HepG2 (cell line): Measurements from ENCODE around the gene FOXK2. TPM values are rescaled to one million over a fixed set of nuclear protein-coding genes. Genes with fewer than 3 reads are reported as not detected.
A peak's percentile ranks its signal among the peaks of the same experiment; 100 is the strongest.

Experiments used
- ATRX ChIP-seq: sonication (generic); formaldehyde crosslinking; IDR thresholded peaks from 2 replicates; pipeline ENCODE4 v1.4.0; 2020; ENCODE audit warnings: missing genetic modification reagents, borderline replicate concordance
- CEBPB ChIP-seq: IDR thresholded peaks from 2 replicates; pipeline ENCODE4 v1.6.1; 2011; ENCODE audit warnings: low read depth, low read length, improper control_type of control experiment, borderline replicate concordance
- CREB3 ChIP-seq: sonication (generic); formaldehyde crosslinking; IDR thresholded peaks from 2 replicates; pipeline ENCODE4 v1.5.0; 2020; ENCODE audit warnings: missing genetic modification reagents
- E2F2 ChIP-seq: sonication (generic); formaldehyde crosslinking; IDR thresholded peaks from 2 replicates; pipeline ENCODE4 v1.4.0; 2020; ENCODE audit warnings: missing genetic modification reagents, borderline replicate concordance
- FIP1L1 ChIP-seq: fragments of 200-400 bp; formaldehyde crosslinking; IDR thresholded peaks from 2 replicates; pipeline ENCODE4 v1.6.1; 2018; ENCODE audit warnings: low read depth, mild to moderate bottlenecking, low read length, moderate library complexity, borderline replicate concordance; ENCODE audit not compliant: insufficient read depth
- MEIS2 ChIP-seq: sonication (generic); formaldehyde crosslinking; IDR thresholded peaks from 2 replicates; pipeline ENCODE4 v1.9.0; 2021; ENCODE audit warnings: mild to moderate bottlenecking, missing genetic modification reagents
- RFXAP ChIP-seq: sonication (generic); formaldehyde crosslinking; IDR thresholded peaks from 2 replicates; pipeline ENCODE4 v1.4.0; 2020; ENCODE audit warnings: missing genetic modification reagents, borderline replicate concordance
- SIN3A ChIP-seq: IDR thresholded peaks from 2 replicates; pipeline ENCODE4 v1.6.1; 2011; ENCODE audit warnings: low read depth, mild to moderate bottlenecking, control low read depth, low read length, borderline replicate concordance
- SMAD1 ChIP-seq: sonication (generic); formaldehyde crosslinking; IDR thresholded peaks from 2 replicates; pipeline ENCODE4 v1.4.0; 2020; ENCODE audit warnings: missing genetic modification reagents, low read depth, mild to moderate bottlenecking, borderline replicate concordance
- USF2 ChIP-seq, 2 experiments: sonication (generic) in 1 of 2; formaldehyde crosslinking in 1 of 2; IDR thresholded peaks; 2 replicates each; pipeline versions ENCODE4 v1.5.1 to v1.6.1; 2011 to 2020; ENCODE audit warnings: borderline replicate concordance in 1 of 2, low read depth in 1 of 2, low read length in 1 of 2, mild to moderate bottlenecking in 1 of 2, missing genetic modification reagents in 1 of 2, moderate library complexity in 1 of 2
- ZBTB49 ChIP-seq: sonication (generic); formaldehyde crosslinking; IDR thresholded peaks from 2 replicates; pipeline ENCODE4 v1.4.0; 2020; ENCODE audit warnings: missing genetic modification reagents, borderline replicate concordance
- ZFP91 ChIP-seq: sonication (generic); formaldehyde crosslinking; IDR thresholded peaks from 2 replicates; pipeline ENCODE4 v1.9.0; 2022; ENCODE audit warnings: missing genetic modification reagents, mild to moderate bottlenecking, borderline replicate concordance
- ZFY ChIP-seq: sonication (generic); formaldehyde crosslinking; IDR thresholded peaks from 2 replicates; pipeline ENCODE4 v1.4.0; 2020; ENCODE audit warnings: missing genetic modification reagents
- ZNF205 ChIP-seq: IDR thresholded peaks from 2 replicates; pipeline ENCODE4 v1.6.1; 2018; ENCODE audit warnings: missing biosample characterization, missing genetic modification reagents
- ZNF235 ChIP-seq: sonication (generic); formaldehyde crosslinking; IDR thresholded peaks from 2 replicates; pipeline ENCODE4 v1.8.1; 2023; ENCODE audit warnings: mild to moderate bottlenecking, missing genetic modification reagents, borderline replicate concordance
- ZNF576 ChIP-seq: sonication (generic); formaldehyde crosslinking; IDR thresholded peaks from 2 replicates; pipeline ENCODE4 v1.4.0; 2020; ENCODE audit warnings: mild to moderate bottlenecking, missing genetic modification reagents
- ZNF605 ChIP-seq: sonication (generic); formaldehyde crosslinking; IDR thresholded peaks from 2 replicates; pipeline ENCODE4 v1.8.0; 2022; ENCODE audit warnings: mild to moderate bottlenecking, missing genetic modification reagents
- polyA plus RNA-seq, 8 experiments: library from polyadenylated mRNA; depleted of rRNA in 3 of 8; stranded (reverse) in 7 of 8; unstranded in 1 of 8; fragments of >200 nt; fragmentation: Illumina TruSeq in 4 of 8; extraction: Trizol in 4 of 8; gene quantifications; 2 replicates each; pipeline versions ENCODE4 v1.2.1 to v1.2.3, GENCODE V29; 2011 to 2016; ENCODE audit warnings: low read depth in 4 of 8, missing spikeins in 1 of 8, mixed read lengths in 1 of 8; ENCODE audit not compliant: insufficient read depth in 1 of 8
- total RNA-seq, 5 experiments: library from RNA; depleted of rRNA; stranded (reverse); fragments of >200 nt; fragmentation: Illumina TruSeq; extraction: Trizol; gene quantifications; 2 replicates each; pipeline ENCODE4 v1.2.3, GENCODE V29; 2016; ENCODE audit warnings: low read depth in 1 of 5

The FOXK2 gene
- total and polyA plus RNA-seq, 2 of the 13 experiments (the other 11 are each of a cell fraction or from before 2014, with no cell fraction given): 67.1 to 67.2 TPM

GRCh38 chr17:82518826-82519810 lies at the start of gene FOXK2 (continued):
- TF ChIP-seq USF2 (IDR thresholded peaks at IDR 0.05; ENCODE audit: low read depth, low read length) (no peak), USF2 (CRISPR knock-in tag; IDR thresholded peaks at IDR 0.05; ENCODE audit: borderline replicate concordance) (no peak), CEBPB (no peak), ATRX (CRISPR knock-in tag) (no peak), ZNF576 (no peak), SIN3A (peak; percentile 72; the same call in 1 of the 2 replicates), SMAD1 (CRISPR knock-in tag) (no peak), ZNF205 (CRISPR knock-in tag) (peak; percentile 50; the same call in 1 of the 2 replicates), CREB3 (CRISPR knock-in tag) (peak; percentile 90; the same call in 1 of the 2 replicates), ZNF605 (CRISPR knock-in tag) (peak; percentile 53; the same call in 1 of the 2 replicates), ZNF235 (CRISPR knock-in tag) (peak; percentile 64; the same call in 1 of the 2 replicates), ZFP91 (CRISPR knock-in tag) (peak; percentile 53; the same call in 1 of the 2 replicates), ZBTB49 (no peak), E2F2 (peak; percentile 40; the same call in 1 of the 2 replicates), RFXAP (CRISPR knock-in tag) (peak; percentile 71; the same call in 1 of the 2 replicates), ZFY (peak; percentile 96), MEIS2 (CRISPR knock-in tag) (peak; percentile 84), FIP1L1 (no peak)
